Neural cell (in vitro differentiated cells): ENCODE results near the gene TDRD3. TPM values are rescaled to one million over a fixed set of nuclear protein-coding genes. Genes with fewer than 3 reads are reported as not detected.

Experiments
- H2AFZ ChIP-seq: fragments of 200-600, 300-800 bp; sonication (generic), shearing (Covaris generic); 2 replicates; pipeline ENCODE4 v1.6.0; 2014; ENCODE audit warnings: low read depth, mild to moderate bottlenecking, antibody characterized with exemption, low read length, moderate library complexity
- H3F3A ChIP-seq: fragments of 200-600 bp; shearing (Covaris generic); 2 replicates; pipeline ENCODE4 v1.6.1; 2016; ENCODE audit warnings: mild to moderate bottlenecking, moderate library complexity, mixed read lengths, antibody characterized with exemption, low read length; ENCODE audit not compliant: insufficient read depth, poor library complexity, severe bottlenecking
- H3K27ac ChIP-seq: fragments of 200-600, 300-800 bp; sonication (generic), shearing (Covaris generic); 2 replicates; pipeline ENCODE4 v1.5.1; 2014; ENCODE audit warnings: mild to moderate bottlenecking, low read length, moderate library complexity
- H3K27me3 ChIP-seq: fragments of 300-800, 200-600 bp; sonication (generic), shearing (Covaris generic); 2 replicates; pipeline ENCODE4 v1.6.0; 2014; ENCODE audit warnings: mild to moderate bottlenecking, low read depth, low read length, moderate library complexity; ENCODE audit not compliant: insufficient read depth
- H3K36me3 ChIP-seq: fragments of 300-800, 200-600 bp; sonication (generic), shearing (Covaris generic); 2 replicates; pipeline ENCODE4 v1.5.1; 2014; ENCODE audit warnings: mild to moderate bottlenecking, antibody characterized with exemption, low read length, moderate library complexity; ENCODE audit not compliant: insufficient read depth
- H3K4me2 ChIP-seq: fragments of 300-800, 200-600 bp; sonication (generic), shearing (Covaris generic); 2 replicates; pipeline ENCODE4 v1.6.0; 2014; ENCODE audit warnings: mild to moderate bottlenecking, low read length
- H3K4me3 ChIP-seq: fragments of 300-800, 200-600 bp; sonication (generic), shearing (Covaris generic); 2 replicates; pipeline ENCODE4 v1.5.1; 2014; ENCODE audit warnings: mild to moderate bottlenecking, low read length, moderate library complexity
- H3K79me2 ChIP-seq: fragments of 200-600 bp; shearing (Covaris generic); replicated peaks from 2 replicates; pipeline ENCODE4 v1.6.0; 2014; ENCODE audit warnings: mild to moderate bottlenecking, low read length, moderate library complexity; ENCODE audit not compliant: insufficient read depth
- H3K9ac ChIP-seq: fragments of 300-800, 200-600 bp; sonication (generic), shearing (Covaris generic); 2 replicates; pipeline ENCODE4 v1.6.1; 2016; ENCODE audit warnings: mild to moderate bottlenecking, low read length, mixed read lengths
- H3K9me2 ChIP-seq: fragments of 200-600 bp; shearing (Covaris generic); 2 replicates; pipeline ENCODE4 v1.6.1; 2016; ENCODE audit warnings: mild to moderate bottlenecking, low read length, mixed read lengths; ENCODE audit not compliant: insufficient read depth
- H3K9me3 ChIP-seq: fragments of 200-600, 300-800 bp; sonication (generic), shearing (Covaris generic); 2 replicates; pipeline ENCODE4 v1.6.1; 2016; ENCODE audit warnings: mild to moderate bottlenecking, mixed run types, low read length, moderate library complexity, mixed read lengths
- H4K20me1 ChIP-seq: fragments of 200-600 bp; shearing (Covaris generic); 2 replicates; pipeline ENCODE4 v1.6.1; 2016; ENCODE audit warnings: mild to moderate bottlenecking, mixed run types; ENCODE audit not compliant: insufficient read depth
- CTCF ChIP-seq: fragments of 450-650 bp; IDR thresholded peaks from 2 replicates; pipeline ENCODE4 v1.5.1; 2014; ENCODE audit warnings: antibody characterized with exemption, mild to moderate bottlenecking, moderate library complexity; ENCODE audit not compliant: poor library complexity, severe bottlenecking
- EP300 ChIP-seq: fragments of 450-650 bp; conservative IDR thresholded peaks from 2 replicates; pipeline ENCODE4 v1.6.1; 2014; ENCODE audit warnings: antibody characterized with exemption, mild to moderate bottlenecking, moderate library complexity; ENCODE audit not compliant: poor library complexity, severe bottlenecking
- EZH2 ChIP-seq: fragments of 200-600, 300-800 bp; shearing (Covaris generic), sonication (generic); IDR thresholded peaks from 2 replicates; pipeline ENCODE4 v1.6.1; 2014; ENCODE audit warnings: antibody characterized with exemption, low read length, borderline replicate concordance, mild to moderate bottlenecking; ENCODE audit not compliant: insufficient read depth, poor library complexity, severe bottlenecking
- MXI1 ChIP-seq: fragments of 450-650 bp; conservative IDR thresholded peaks from 2 replicates; pipeline ENCODE4 v1.6.1; 2014; ENCODE audit warnings: antibody characterized with exemption, mild to moderate bottlenecking; ENCODE audit not compliant: poor library complexity, severe bottlenecking
- POLR2AphosphoS5 ChIP-seq: IDR thresholded peaks from 2 replicates; pipeline ENCODE4 v1.6.1; 2012
- RAD21 ChIP-seq: fragments of 450-650 bp; conservative IDR thresholded peaks from 2 replicates; pipeline ENCODE4 v1.6.1; 2014; ENCODE audit warnings: antibody characterized with exemption, mild to moderate bottlenecking, moderate library complexity
- REST ChIP-seq: IDR thresholded peaks from 2 replicates; pipeline ENCODE4 v1.6.1; 2012; ENCODE audit warnings: borderline replicate concordance
- SMC3 ChIP-seq: fragments of 450-650 bp; conservative IDR thresholded peaks from 2 replicates; pipeline ENCODE4 v1.6.1; 2014; ENCODE audit warnings: antibody characterized with exemption, mild to moderate bottlenecking, moderate library complexity; ENCODE audit not compliant: poor library complexity
- TAF1 ChIP-seq: IDR thresholded peaks from 2 replicates; pipeline ENCODE4 v1.6.1; 2012; ENCODE audit warnings: low read depth
- polyA plus RNA-seq: library from polyadenylated mRNA; depleted of rRNA; stranded (reverse); fragments of >200 nt; gene quantifications from 2 replicates; pipeline ENCODE4 v1.2.3, GENCODE V29; 2014

Gene TDRD3
- polyA plus RNA-seq, 1 donor from 2014 or later: 10.0 TPM

GRCh38 chr13:60454425-60454824 is 57.4 kb downstream of the TDRD3 start:
- Histone ChIP-seq H3K9me2 (no peaks in the 10 kb centered on the region), H2AFZ (no peak overlapping the region)
- TF ChIP-seq MXI1 (no peak), TAF1 (no peak), RAD21 (no peak), EP300 (no peak), EZH2 (no peak), CTCF (no peak), REST (no peak), POLR2AphosphoS5 (no peak), SMC3 (no peak)

GRCh38 chr13:60463787-60464186 is 66.8 kb downstream of the TDRD3 start:
- TF ChIP-seq REST (no peak), CTCF (no peak), MXI1 (no peak), TAF1 (no peak), RAD21 (no peak), EP300 (no peak), EZH2 (no peak), POLR2AphosphoS5 (no peak), SMC3 (no peak)
- Histone ChIP-seq H4K20me1 (no peaks in the 10 kb centered on the region), H3K9me2 (no peaks in the 10 kb centered on the region), H3K4me2 (no peak overlapping the region), H3K27me3 (no peaks in the 10 kb centered on the region), H3F3A (no peaks in the 10 kb centered on the region), H3K27ac (no peak overlapping the region), H2AFZ (no peak overlapping the region), H3K9me3 (no peaks in the 10 kb centered on the region), H3K79me2 (no peaks in the 10 kb centered on the region), H3K9ac (no peak overlapping the region), H3K36me3 (peaks cover 2% of the 10 kb centered on the region), H3K4me3 (no peak overlapping the region)

More at GRCh38 chr13:60454425-60454824, 57.4 kb downstream of the TDRD3 start:
- Histone ChIP-seq H3K9me3 (no peaks in the 10 kb centered on the region), H3F3A (no peaks in the 10 kb centered on the region), H3K9ac (no peak overlapping the region), H4K20me1 (no peaks in the 10 kb centered on the region), H3K4me3 (no peak overlapping the region), H3K27ac (no peak overlapping the region), H3K79me2 (no peaks in the 10 kb centered on the region), H3K27me3 (no peaks in the 10 kb centered on the region), H3K36me3 (no peaks in the 10 kb centered on the region), H3K4me2 (no peak overlapping the region)
